Caco-2 (cell line): Measurements from ENCODE around the gene KDM2B. TPM values are rescaled to one million over a fixed set of nuclear protein-coding genes. Genes with fewer than 3 reads are reported as not detected.
A peak's percentile ranks its signal among the peaks of the same experiment; 100 is the strongest.

Experiments used
- BruUV-seq: library from RNA; stranded (reverse); fragments of 400-500 nt; replicated peaks from 2 replicates; lab custom pipeline; 2021; lab: Mats Ljungman, UMichigan
- CTCF ChIA-PET: fragments of 300-600 bp; sonication (Branson Sonifier 250); formaldehyde crosslinking; loops from one replicate; lab custom pipeline; 2022; ENCODE audit warnings: antibody characterized with exemption; lab: Charles Lee
- POLR2A ChIA-PET: fragments of 300-600 bp; sonication (Branson Sonifier 250); formaldehyde crosslinking; loops from one replicate; lab custom pipeline; 2022; ENCODE audit warnings: antibody characterized with exemption; lab: Charles Lee
- DNase-seq, 2 experiments: peaks; one replicate each; pipeline versions ENCODE4 v3.0.0 to v3.0.0-alpha.2; 2020 to 2022
- H3K27me3 ChIP-seq: replicated peaks from 2 replicates; pipeline ENCODE4 v1.6.0; 2011; ENCODE audit warnings: low read length; ENCODE audit not compliant: control insufficient read depth, insufficient read depth
- H3K36me3 ChIP-seq: 2 replicates; pipeline ENCODE4 v1.5.1; 2011; ENCODE audit warnings: low read length; ENCODE audit not compliant: control insufficient read depth, insufficient read depth
- H3K4me1 ChIP-seq: fragments of 250-450 bp; sonication (Bioruptor Pico); 2 replicates; pipeline ENCODE4 v1.5.1; 2020; ENCODE audit warnings: mild to moderate bottlenecking
- H3K4me3 ChIP-seq: 2 replicates; pipeline ENCODE4 v1.5.1; 2011; ENCODE audit warnings: low read depth, mild to moderate bottlenecking, control low read depth, low read length
- H3K9me3 ChIP-seq: fragments of 250-450 bp; sonication (Bioruptor Pico); 2 replicates; pipeline ENCODE4 v1.5.1; 2020; ENCODE audit warnings: mild to moderate bottlenecking, moderate library complexity
- H3K27ac Mint-ChIP-seq: one replicate; pipeline ENCODE4 v1.8.0; 2022; ENCODE audit warnings: mixed read lengths; ENCODE audit not compliant: unreplicated experiment
- H3K27me3 Mint-ChIP-seq: one replicate; pipeline ENCODE4 v1.8.0; 2022; ENCODE audit warnings: mixed read lengths; ENCODE audit not compliant: insufficient read depth, unreplicated experiment
- H3K36me3 Mint-ChIP-seq: one replicate; pipeline ENCODE4 v1.8.0; 2022; ENCODE audit warnings: mild to moderate bottlenecking, mixed read lengths; ENCODE audit not compliant: insufficient read depth, unreplicated experiment
- H3K4me1 Mint-ChIP-seq: one replicate; pipeline ENCODE4 v1.8.0; 2022; ENCODE audit warnings: low read depth, mixed read lengths; ENCODE audit not compliant: unreplicated experiment
- H3K4me3 Mint-ChIP-seq: one replicate; pipeline ENCODE4 v1.8.0; 2022; ENCODE audit warnings: mild to moderate bottlenecking, moderate library complexity, mixed read lengths; ENCODE audit not compliant: unreplicated experiment
- H3K9me3 Mint-ChIP-seq: one replicate; pipeline ENCODE4 v1.8.0; 2022; ENCODE audit warnings: mixed read lengths; ENCODE audit not compliant: unreplicated experiment
- intact Hi-C: fragments of 100-400 bp; cut with micrococcal nuclease; formaldehyde crosslinking; loops from one replicate; pipeline ENCODE4 v1.10.0; 2022; ENCODE audit not compliant: unreplicated experiment
- total RNA-seq: library from RNA; stranded (reverse); gene quantifications from 2 replicates; pipeline ENCODE4 v1.2.3, GENCODE V29; 2022
- TF ChIP-seq, protein P1 (sequence below), 2 experiments: fragments of 200-600 bp in 1 of 2; IDR thresholded peaks; 1 replicate in 1 of 2; 2 replicates in 1 of 2; pipeline versions ENCODE4 v1.5.1 to v1.8.0; 2011 to 2022; ENCODE audit warnings: antibody characterized with exemption in 1 of 2, control low read depth in 1 of 2, inconsistent platforms in 1 of 2, low read depth in 1 of 2, low read length in 1 of 2, mild to moderate bottlenecking in 1 of 2, moderate library complexity in 1 of 2; ENCODE audit not compliant: insufficient read depth in 1 of 2, severe bottlenecking in 1 of 2, unreplicated experiment in 1 of 2

Gene KDM2B
- total RNA-seq, 1 experiment from 2014 or later: 48.4 TPM

DNA sequence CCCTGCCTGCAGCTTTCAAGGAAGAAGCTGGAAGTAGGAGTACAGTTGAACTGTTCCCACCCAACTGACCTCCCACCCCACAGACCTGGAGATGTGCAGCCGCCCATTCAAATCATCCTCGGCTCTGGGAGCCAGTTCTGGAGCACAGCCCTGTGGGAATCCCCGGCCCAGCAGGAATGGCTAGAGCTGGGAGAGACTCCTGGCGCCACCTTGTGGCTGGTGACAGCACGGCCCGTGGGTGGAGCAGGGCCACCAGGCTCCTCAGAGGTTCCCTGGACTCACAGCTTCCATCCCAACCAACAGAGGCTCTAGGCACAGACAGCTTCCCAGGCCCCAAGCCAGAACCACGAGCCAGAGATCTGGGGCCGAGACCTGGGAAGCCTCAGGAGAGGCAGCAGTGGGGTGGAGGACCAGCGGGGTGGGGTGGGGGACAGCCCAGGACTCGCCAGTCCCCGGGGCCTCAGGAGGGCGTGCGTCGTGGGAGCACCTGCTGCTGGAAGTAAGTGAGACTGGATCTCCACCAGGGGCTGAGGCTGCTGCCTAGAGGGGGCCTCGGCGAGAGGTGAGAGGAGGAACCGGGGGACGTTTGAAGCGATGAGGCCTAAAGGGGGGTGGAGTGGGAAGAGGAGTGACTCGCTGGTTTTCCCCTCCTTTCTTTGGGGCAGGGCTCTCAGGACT is 137.5 kb downstream of the KDM2B start:
- Histone ChIP-seq H3K27me3 (no peaks in the 10 kb centered on the region), H3K36me3 (peaks cover 2% of the 10 kb centered on the region), H3K4me3 (no peak overlapping the region), H3K9me3 (no peaks in the 10 kb centered on the region), H3K4me1 (no peaks in the 10 kb centered on the region)
- no TSS peak for BruUV-seq
- Mint-ChIP-seq H3K27ac (no peak overlapping the region), H3K4me1 (no peaks in the 10 kb centered on the region), H3K4me3 (no peak overlapping the region), H3K27me3 (no peaks in the 10 kb centered on the region), H3K36me3 (peaks cover 46% of the 10 kb centered on the region), H3K9me3 (no peaks in the 10 kb centered on the region)
- TF ChIP-seq, protein P1, sequence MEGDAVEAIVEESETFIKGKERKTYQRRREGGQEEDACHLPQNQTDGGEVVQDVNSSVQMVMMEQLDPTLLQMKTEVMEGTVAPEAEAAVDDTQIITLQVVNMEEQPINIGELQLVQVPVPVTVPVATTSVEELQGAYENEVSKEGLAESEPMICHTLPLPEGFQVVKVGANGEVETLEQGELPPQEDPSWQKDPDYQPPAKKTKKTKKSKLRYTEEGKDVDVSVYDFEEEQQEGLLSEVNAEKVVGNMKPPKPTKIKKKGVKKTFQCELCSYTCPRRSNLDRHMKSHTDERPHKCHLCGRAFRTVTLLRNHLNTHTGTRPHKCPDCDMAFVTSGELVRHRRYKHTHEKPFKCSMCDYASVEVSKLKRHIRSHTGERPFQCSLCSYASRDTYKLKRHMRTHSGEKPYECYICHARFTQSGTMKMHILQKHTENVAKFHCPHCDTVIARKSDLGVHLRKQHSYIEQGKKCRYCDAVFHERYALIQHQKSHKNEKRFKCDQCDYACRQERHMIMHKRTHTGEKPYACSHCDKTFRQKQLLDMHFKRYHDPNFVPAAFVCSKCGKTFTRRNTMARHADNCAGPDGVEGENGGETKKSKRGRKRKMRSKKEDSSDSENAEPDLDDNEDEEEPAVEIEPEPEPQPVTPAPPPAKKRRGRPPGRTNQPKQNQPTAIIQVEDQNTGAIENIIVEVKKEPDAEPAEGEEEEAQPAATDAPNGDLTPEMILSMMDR (IDR thresholded peaks at IDR 0.05; ENCODE audit: insufficient read depth in 1 of 2, low read depth in 1 of 2, low read length in 1 of 2, severe bottlenecking in 1 of 2, unreplicated experiment in 1 of 2): peak; percentile 78 to 93
- POLR2A ChIA-PET: interaction anchor here (1.0 kb wide), 1 partner anchor 42 kb away, joined by 3 read pairs; no protein-coding TSS in a partner anchor
- intact Hi-C loops: loop anchor here (1.0 kb wide), 1 partner anchor 109 kb away; no protein-coding TSS in a partner anchor
- peak; percentile 79 to 88 for DNase-seq
- CTCF ChIA-PET: interaction anchor here (0.6 to 1.5 kb wide), 10 partner anchors 10 to 1400 kb away, joined by 3 to 9 read pairs (median 4); no protein-coding TSS in a partner anchor

DNA sequence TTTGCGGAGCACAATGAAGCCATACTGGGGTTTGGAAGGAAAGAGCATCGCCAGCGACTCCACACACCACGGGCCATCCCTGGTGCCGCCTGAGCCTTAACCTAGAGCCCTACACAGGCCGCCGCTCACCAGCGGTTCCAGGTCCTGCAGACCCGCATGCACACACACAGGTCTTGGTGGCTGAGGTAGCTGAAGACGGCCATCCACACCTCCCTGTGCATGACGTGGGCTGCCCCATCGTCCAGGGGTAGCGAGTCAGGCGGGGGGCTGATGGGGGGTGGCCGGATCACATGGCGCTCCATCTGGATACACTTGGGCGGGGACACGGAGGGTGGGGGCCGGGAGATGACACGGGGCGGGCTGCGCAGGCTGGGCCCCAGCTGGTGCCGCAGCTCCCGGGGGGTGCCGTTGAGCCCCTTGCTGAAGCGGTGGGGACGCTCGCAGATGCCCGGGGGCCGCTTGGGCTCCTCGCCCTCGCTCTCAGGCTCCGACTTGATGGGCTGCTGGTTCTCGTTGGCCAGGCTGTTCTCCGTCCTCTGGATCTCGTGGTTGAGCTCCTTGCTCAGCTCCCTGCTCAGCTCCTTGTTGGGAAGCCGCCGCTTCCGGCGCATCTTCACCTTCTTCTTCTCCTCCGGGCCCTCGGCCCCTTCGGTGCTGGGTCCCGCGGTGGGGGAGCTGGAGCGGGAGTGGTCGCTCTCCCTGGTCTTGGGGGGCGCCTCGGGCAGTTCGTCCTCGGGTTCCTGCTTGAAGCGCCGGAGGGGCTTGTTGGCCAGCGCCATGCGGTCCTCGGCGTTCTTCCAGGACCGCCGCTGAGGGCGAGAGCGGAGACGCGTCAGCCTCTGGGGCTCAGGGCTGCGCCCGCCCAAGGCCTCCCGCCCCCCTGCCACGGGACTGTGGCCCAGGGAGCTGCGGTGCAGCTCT is 138.5 kb downstream of the KDM2B start:
- Mint-ChIP-seq H3K27ac (no peak overlapping the region), H3K9me3 (peaks cover 3% of the 10 kb centered on the region), H3K4me3 (no peak overlapping the region), H3K27me3 (no peaks in the 10 kb centered on the region), H3K36me3 (peaks cover 57% of the 10 kb centered on the region), H3K4me1 (no peaks in the 10 kb centered on the region)
- Histone ChIP-seq H3K4me3 (no peak overlapping the region), H3K4me1 (no peaks in the 10 kb centered on the region), H3K36me3 (peaks cover 3% of the 10 kb centered on the region), H3K27me3 (no peaks in the 10 kb centered on the region), H3K9me3 (0 out of 2 replicates have a peak, but pooled peaks cover under 1% of the 10 kb centered on the region)
- DNase-seq: no peak
- BruUV-seq: no TSS peak
- TF ChIP-seq, protein P1 (IDR thresholded peaks at IDR 0.05; ENCODE audit: insufficient read depth in 1 of 2, low read depth in 1 of 2, low read length in 1 of 2, severe bottlenecking in 1 of 2, unreplicated experiment in 1 of 2): no peak
- POLR2A ChIA-PET: no interaction called here
- intact Hi-C loops: no loop called here
- CTCF ChIA-PET: interaction anchor here (0.7 to 1.5 kb wide), 6 partner anchors 9 to 178 kb away, joined by 3 to 9 read pairs (median 4); no protein-coding TSS in a partner anchor

DNA sequence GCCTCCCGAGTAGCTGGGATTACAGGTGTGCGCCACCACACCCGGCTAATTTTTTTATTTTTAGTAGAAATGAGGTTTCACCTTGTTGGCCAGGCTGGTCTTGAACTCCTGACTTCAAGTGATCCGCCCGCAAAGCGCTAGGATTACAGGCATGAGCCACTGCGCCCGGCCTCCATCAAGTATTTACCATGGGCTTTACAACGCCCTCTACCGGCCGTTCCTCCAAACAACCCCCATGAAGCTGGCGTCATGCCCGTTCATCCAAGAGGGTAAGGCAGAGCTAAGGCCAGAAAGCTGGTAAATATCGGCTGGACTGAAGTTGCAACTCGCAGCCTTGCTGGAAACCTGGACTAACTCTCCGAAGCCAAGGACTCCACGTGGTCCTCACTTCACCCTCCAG is 139.3 kb downstream of the KDM2B start:
- H3K27me3 ChIP-seq: no peaks in the 10 kb centered on the region
- H3K27me3 Mint-ChIP-seq: no peaks in the 10 kb centered on the region
- no peaks in the 10 kb centered on the region for H3K4me1 Mint-ChIP-seq
- no peak overlapping the region for H3K4me3 ChIP-seq
- H3K27ac Mint-ChIP-seq: no peak overlapping the region
- DNase-seq: no peak
- no peaks in the 10 kb centered on the region for H3K4me1 ChIP-seq
- POLR2A ChIA-PET: no interaction called here
- H3K4me3 Mint-ChIP-seq: no peak overlapping the region
- H3K9me3 Mint-ChIP-seq: peaks cover 11% of the 10 kb centered on the region
- peaks cover 6% of the 10 kb centered on the region; the same call in 1 of the 2 replicates for H3K9me3 ChIP-seq
- CTCF ChIA-PET: interaction anchor here (1.3 kb wide), 1 partner anchor 13 kb away, joined by 3 read pairs; no protein-coding TSS in a partner anchor
- no TSS peak for BruUV-seq
- TF ChIP-seq, protein P1 (IDR thresholded peaks at IDR 0.05; ENCODE audit: insufficient read depth in 1 of 2, low read depth in 1 of 2, low read length in 1 of 2, severe bottlenecking in 1 of 2, unreplicated experiment in 1 of 2): no peak
- H3K36me3 ChIP-seq: peaks cover 3% of the 10 kb centered on the region
- intact Hi-C loops: no loop called here
- H3K36me3 Mint-ChIP-seq: peaks cover 64% of the 10 kb centered on the region
